Fibroblast of pulmonary artery (primary cell): ENCODE results near the gene CD4.

ENCODE experiments used
- DNase-seq: peaks from one replicate; pipeline ENCODE4 v3.0.0-alpha.2; 2010; ENCODE audit warnings: low read depth
- H3K4me3 ChIP-seq: replicated peaks from 2 replicates; pipeline ENCODE4 v1.5.1; 2011; ENCODE audit warnings: low read depth, mild to moderate bottlenecking, control low read depth, low read length, moderate library complexity
- CTCF ChIP-seq: IDR thresholded peaks from 2 replicates; pipeline ENCODE4 v1.5.1; 2011; ENCODE audit warnings: mild to moderate bottlenecking, control low read depth, low read length, inconsistent platforms; ENCODE audit errors: missing control alignments

CD4 gene

GRCh38 chr12:6751767-6752166 lies 37.6 kb upstream of the CD4 start:
- no peak for TF ChIP-seq CTCF
- no peak for DNase-seq
- H3K4me3 ChIP-seq: peak overlapping the region; percentile 90

GRCh38 chr12:6752167-6752920 lies 37.0 kb upstream of the CD4 start:
- peak; percentile 55 for TF ChIP-seq CTCF
- peak; percentile 62 for DNase-seq
- peak overlapping the region; percentile 90 for H3K4me3 ChIP-seq

GRCh38 chr12:6752921-6753771 lies 36.2 kb upstream of the CD4 start, which contains the start of gene MLF2:
Gene MLF2 (minus strand): TSS chr12:6753141. CDS start chr12:6752334, 807 bp downstream.
- peak; percentile 99 for DNase-seq
- no peak for TF ChIP-seq CTCF
- peak within 1 kb of the TSS; percentile 90 for H3K4me3 ChIP-seq

- peak; percentile 92 for TF ChIP-seq CTCF
- no peak for DNase-seq
- H3K4me3 ChIP-seq: no peak overlapping the region
Measured at GRCh38 chr12:6753772-6754356, 35.5 kb upstream of the CD4 start.

GRCh38 chr12:6754411-6754810 lies 34.9 kb upstream of the CD4 start:
- no peak for TF ChIP-seq CTCF
- H3K4me3 ChIP-seq: no peak overlapping the region
- DNase-seq: no peak

- H3K4me3 ChIP-seq: no peak overlapping the region
- DNase-seq: no peak
- TF ChIP-seq CTCF: no peak
Measured at GRCh38 chr12:6757028-6757690, 32.2 kb upstream of the CD4 start.
